H9 (cell line): Measurements from ENCODE around the gene SNCA. TPM values are rescaled to one million over a fixed set of nuclear protein-coding genes. Genes with fewer than 3 reads are reported as not detected.

ENCODE experiments used
- DNase-seq: peaks from one replicate; pipeline ENCODE4 v3.0.0-alpha.2; 2017
- H2AFZ ChIP-seq: one replicate; pipeline ENCODE4 v1.6.1; 2013; ENCODE audit warnings: mild to moderate bottlenecking, low read length, control low read depth, moderate library complexity
- H2AK5ac ChIP-seq: 2 replicates; pipeline ENCODE4 v1.6.1; 2013; ENCODE audit warnings: low read length, control low read depth, mixed read lengths; ENCODE audit not compliant: insufficient read length
- H2BK120ac ChIP-seq: one replicate; pipeline ENCODE4 v1.6.1; 2013; ENCODE audit warnings: low read depth, mild to moderate bottlenecking, low read length, control low read depth, inconsistent platforms; ENCODE audit not compliant: poor library complexity, severe bottlenecking
- H2BK12ac ChIP-seq: 2 replicates; pipeline ENCODE4 v1.6.1; 2013; ENCODE audit warnings: low read length, control low read depth, mixed read lengths, low read depth; ENCODE audit not compliant: insufficient read length
- H2BK15ac ChIP-seq: 2 replicates; pipeline ENCODE4 v1.6.1; 2013; ENCODE audit warnings: low read depth, low read length, control low read depth
- H2BK20ac ChIP-seq: one replicate; pipeline ENCODE4 v1.6.1; 2013; ENCODE audit warnings: low read depth, mild to moderate bottlenecking, low read length, control low read depth, inconsistent platforms; ENCODE audit not compliant: poor library complexity, severe bottlenecking
- H2BK5ac ChIP-seq: 2 replicates; pipeline ENCODE4 v1.6.1; 2013; ENCODE audit warnings: low read length, control low read depth, mixed read lengths; ENCODE audit not compliant: insufficient read length
- H3K14ac ChIP-seq: 2 replicates; pipeline ENCODE4 v1.6.1; 2013; ENCODE audit warnings: low read length, control low read depth; ENCODE audit not compliant: insufficient read depth
- H3K18ac ChIP-seq: 2 replicates; pipeline ENCODE4 v1.6.1; 2013; ENCODE audit warnings: low read depth, mild to moderate bottlenecking, mixed read lengths, low read length, control low read depth; ENCODE audit not compliant: insufficient read length
- H3K23ac ChIP-seq: 2 replicates; pipeline ENCODE4 v1.6.1; 2013; ENCODE audit warnings: low read length, control low read depth, mixed read lengths, low read depth; ENCODE audit not compliant: insufficient read length
- H3K23me2 ChIP-seq: 2 replicates; pipeline ENCODE4 v1.6.1; 2013; ENCODE audit warnings: low read depth, mild to moderate bottlenecking, mixed read lengths, low read length, control low read depth; ENCODE audit not compliant: insufficient read length, poor library complexity, severe bottlenecking
- H3K27ac ChIP-seq: 2 replicates; pipeline ENCODE4 v1.5.1; 2013; ENCODE audit warnings: low read length, control low read depth, mixed read lengths, low read depth; ENCODE audit not compliant: insufficient read length
- H3K27me3 ChIP-seq: 2 replicates; pipeline ENCODE4 v1.6.1; 2013; ENCODE audit warnings: low read length, control low read depth, inconsistent platforms; ENCODE audit not compliant: insufficient read depth
- H3K4ac ChIP-seq: 2 replicates; pipeline ENCODE4 v1.6.1; 2013; ENCODE audit warnings: low read depth, mild to moderate bottlenecking, control low read depth, inconsistent platforms, low read length, moderate library complexity
- H3K4me1 ChIP-seq: 2 replicates; pipeline ENCODE4 v1.6.1; 2013; ENCODE audit warnings: low read length, control low read depth, inconsistent platforms; ENCODE audit not compliant: insufficient read depth
- H3K4me2 ChIP-seq: 2 replicates; pipeline ENCODE4 v1.6.1; 2013; ENCODE audit warnings: low read length, control low read depth, mixed read lengths; ENCODE audit not compliant: insufficient read length, insufficient read depth
- H3K56ac ChIP-seq: 2 replicates; pipeline ENCODE4 v1.6.1; 2013; ENCODE audit warnings: low read depth, mild to moderate bottlenecking, mixed read lengths, low read length, control low read depth; ENCODE audit not compliant: insufficient read length
- H3K79me1 ChIP-seq: 2 replicates; pipeline ENCODE4 v1.6.1; 2013; ENCODE audit warnings: low read depth, mild to moderate bottlenecking, moderate library complexity, low read length, control low read depth, inconsistent platforms; ENCODE audit not compliant: insufficient read depth, poor library complexity, severe bottlenecking
- H3K79me2 ChIP-seq: 2 replicates; pipeline ENCODE4 v1.6.1; 2013; ENCODE audit warnings: low read length, control low read depth, inconsistent platforms; ENCODE audit not compliant: insufficient read depth
- H3K9ac ChIP-seq: 2 replicates; pipeline ENCODE4 v1.6.1; 2013; ENCODE audit warnings: low read length, control low read depth, mixed read lengths; ENCODE audit not compliant: insufficient read length; ENCODE audit errors: extremely low read depth
- H3K9me3 ChIP-seq: one replicate; pipeline ENCODE4 v1.6.1; 2013; ENCODE audit warnings: low read depth, low read length, inconsistent platforms; ENCODE audit not compliant: control insufficient read depth
- H3T11ph ChIP-seq: one replicate; pipeline ENCODE4 v1.6.1; 2013; ENCODE audit warnings: mild to moderate bottlenecking, low read length, control low read depth, inconsistent platforms
- H4K20me1 ChIP-seq: one replicate; pipeline ENCODE4 v1.6.1; 2013; ENCODE audit not compliant: control insufficient read depth, insufficient read length, insufficient read depth
- H4K5ac ChIP-seq: 2 replicates; pipeline ENCODE4 v1.6.1; 2013; ENCODE audit warnings: low read depth, mild to moderate bottlenecking, mixed read lengths, low read length, control low read depth; ENCODE audit not compliant: insufficient read length
- H4K8ac ChIP-seq: replicated peaks from 2 replicates; pipeline ENCODE4 v1.6.1; 2013; ENCODE audit warnings: low read length, control low read depth, mixed read lengths, low read depth; ENCODE audit not compliant: insufficient read length
- H4K91ac ChIP-seq: 2 replicates; pipeline ENCODE4 v1.6.1; 2013; ENCODE audit warnings: low read depth, mild to moderate bottlenecking, moderate library complexity, mixed read lengths, low read length, control low read depth; ENCODE audit not compliant: insufficient read length
- H3K27ac Mint-ChIP-seq, 3 experiments: 2 replicates in 2 of 3; 3 replicates in 1 of 3; pipeline ENCODE4 v1.8.0; 2020 to 2021; ENCODE audit warnings: mixed read lengths in 3 of 3, mild to moderate bottlenecking in 1 of 3, moderate library complexity in 1 of 3
- H3K27me3 Mint-ChIP-seq: 2 replicates; pipeline ENCODE4 v1.8.0; 2021; ENCODE audit warnings: low read depth, mild to moderate bottlenecking, moderate library complexity, mixed read lengths
- H3K36me3 Mint-ChIP-seq, 3 experiments: 2 replicates in 2 of 3; 3 replicates in 1 of 3; pipeline ENCODE4 v1.8.0; 2020 to 2021; ENCODE audit warnings: low read depth in 3 of 3, mixed read lengths in 3 of 3; ENCODE audit not compliant: insufficient read depth in 1 of 3
- H3K4me1 Mint-ChIP-seq, 2 experiments: 2 replicates each; pipeline ENCODE4 v1.8.0; 2020; ENCODE audit warnings: mixed read lengths in 2 of 2
- H3K4me3 Mint-ChIP-seq, 2 experiments: 2 replicates in 1 of 2; 3 replicates in 1 of 2; pipeline ENCODE4 v1.8.0; 2020 to 2021; ENCODE audit warnings: mild to moderate bottlenecking in 2 of 2, mixed read lengths in 2 of 2, moderate library complexity in 1 of 2
- H3K9me3 Mint-ChIP-seq, 2 experiments: 2 replicates in 1 of 2; 3 replicates in 1 of 2; pipeline ENCODE4 v1.8.0; 2020; ENCODE audit warnings: mild to moderate bottlenecking in 2 of 2, mixed read lengths in 2 of 2, moderate library complexity in 1 of 2
- total RNA-seq: library from RNA; stranded (reverse); gene quantifications from 2 replicates; pipeline ENCODE4 v1.2.1, GENCODE V29; 2021
- TF ChIP-seq, protein P1 (sequence below): fragments of 200-600 bp; sonication (generic); conservative IDR thresholded peaks from 3 replicates; pipeline ENCODE4 v1.8.0; 2021; ENCODE audit warnings: antibody characterized with exemption, mild to moderate bottlenecking

Gene SNCA
- total RNA-seq, 1 experiment from 2014 or later: 8.5 TPM

DNA sequence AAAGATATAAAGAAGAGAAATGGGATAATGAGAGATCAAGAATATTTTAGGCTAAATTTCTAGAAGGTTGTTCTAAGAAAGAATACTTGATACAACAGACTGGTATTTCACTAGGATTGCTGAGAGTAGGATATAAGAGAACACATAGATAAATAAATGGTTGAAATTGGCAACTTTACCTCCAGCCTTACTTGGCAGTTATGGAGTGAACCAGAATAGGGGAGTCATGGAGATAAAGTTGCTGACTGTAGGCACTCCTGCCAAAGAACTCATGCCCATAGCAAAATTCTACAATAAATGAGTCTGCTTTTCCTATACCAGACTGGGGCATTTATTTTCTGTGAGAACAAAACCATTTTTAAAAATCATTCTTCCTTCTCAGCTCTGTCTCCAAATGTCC lies 31.3 kb upstream of the SNCA start:
- no peak overlapping the region for H3K56ac ChIP-seq
- no peak overlapping the region for H3K4me2 ChIP-seq
- H3K9me3 Mint-ChIP-seq: peaks cover 8 to 10% of the 10 kb centered on the region in 2 experiments; a peak in 4 of 5 replicates
- H3K27me3 ChIP-seq: no peaks in the 10 kb centered on the region
- H2AFZ ChIP-seq: no peak overlapping the region
- H3T11ph ChIP-seq: no peak overlapping the region
- no peak overlapping the region for H3K4ac ChIP-seq
- H3K18ac ChIP-seq: no peak overlapping the region
- H3K14ac ChIP-seq: no peak overlapping the region
- H3K79me2 ChIP-seq: no peaks in the 10 kb centered on the region
- no peaks in the 10 kb centered on the region for H3K27me3 Mint-ChIP-seq
- no peak overlapping the region for H2BK15ac ChIP-seq
- no peak overlapping the region for H3K23ac ChIP-seq
- no peaks in the 10 kb centered on the region for H3K4me1 ChIP-seq
- H3K9ac ChIP-seq: no peak overlapping the region
- H4K8ac ChIP-seq: no peak overlapping the region
- H3K79me1 ChIP-seq: no peaks in the 10 kb centered on the region
- H4K20me1 ChIP-seq: no peaks in the 10 kb centered on the region
- TF ChIP-seq, protein P1, sequence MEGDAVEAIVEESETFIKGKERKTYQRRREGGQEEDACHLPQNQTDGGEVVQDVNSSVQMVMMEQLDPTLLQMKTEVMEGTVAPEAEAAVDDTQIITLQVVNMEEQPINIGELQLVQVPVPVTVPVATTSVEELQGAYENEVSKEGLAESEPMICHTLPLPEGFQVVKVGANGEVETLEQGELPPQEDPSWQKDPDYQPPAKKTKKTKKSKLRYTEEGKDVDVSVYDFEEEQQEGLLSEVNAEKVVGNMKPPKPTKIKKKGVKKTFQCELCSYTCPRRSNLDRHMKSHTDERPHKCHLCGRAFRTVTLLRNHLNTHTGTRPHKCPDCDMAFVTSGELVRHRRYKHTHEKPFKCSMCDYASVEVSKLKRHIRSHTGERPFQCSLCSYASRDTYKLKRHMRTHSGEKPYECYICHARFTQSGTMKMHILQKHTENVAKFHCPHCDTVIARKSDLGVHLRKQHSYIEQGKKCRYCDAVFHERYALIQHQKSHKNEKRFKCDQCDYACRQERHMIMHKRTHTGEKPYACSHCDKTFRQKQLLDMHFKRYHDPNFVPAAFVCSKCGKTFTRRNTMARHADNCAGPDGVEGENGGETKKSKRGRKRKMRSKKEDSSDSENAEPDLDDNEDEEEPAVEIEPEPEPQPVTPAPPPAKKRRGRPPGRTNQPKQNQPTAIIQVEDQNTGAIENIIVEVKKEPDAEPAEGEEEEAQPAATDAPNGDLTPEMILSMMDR: no peak
- 0 out of 7 replicates have a peak, but pooled peaks cover 0 to 4% (median 0%) of the 10 kb centered on the region in 3 experiments for H3K36me3 Mint-ChIP-seq
- H2BK120ac ChIP-seq: no peak overlapping the region
- no peak overlapping the region for H2AK5ac ChIP-seq
- H3K27ac ChIP-seq: no peak overlapping the region
- no peak for DNase-seq
- H2BK5ac ChIP-seq: no peak overlapping the region
- H3K9me3 ChIP-seq: no peaks in the 10 kb centered on the region
- H4K91ac ChIP-seq: no peak overlapping the region
- no peak overlapping the region for H2BK20ac ChIP-seq
- no peak overlapping the region for H2BK12ac ChIP-seq
- no peak overlapping the region for H4K5ac ChIP-seq
- H3K4me3 Mint-ChIP-seq: no peak overlapping the region
- H3K4me1 Mint-ChIP-seq: peaks cover 4 to 5% of the 10 kb centered on the region in 2 experiments; a peak in 2 of 4 replicates
- no peaks in the 10 kb centered on the region for H3K23me2 ChIP-seq
- H3K27ac Mint-ChIP-seq: no peak overlapping the region
